ENCODE data around the gene SH3D19.

SH3D19 gene

DNA sequence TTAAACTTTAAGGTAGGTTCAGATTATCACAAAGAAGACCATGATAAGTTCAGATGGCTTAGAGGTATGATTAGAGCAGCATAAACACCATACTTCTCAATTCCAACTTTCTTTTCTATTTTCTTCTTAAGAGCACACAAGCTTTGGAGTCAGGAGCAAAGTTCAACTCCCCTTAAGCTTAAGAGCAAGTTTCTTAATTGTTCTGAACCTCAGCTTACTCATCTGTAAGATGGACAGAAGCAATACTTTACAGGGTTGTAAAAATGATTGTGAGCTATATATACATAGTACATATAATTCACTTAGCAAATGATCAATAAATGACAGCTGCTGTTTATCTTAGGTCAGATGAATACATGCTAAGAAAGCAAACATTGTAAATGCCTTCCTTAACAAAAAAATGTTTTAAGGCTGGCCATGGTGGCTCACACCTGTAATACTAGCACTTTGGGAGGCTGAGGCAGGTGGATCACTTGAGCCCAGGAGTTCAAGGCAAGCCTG lies 250.9 kb downstream of the SH3D19 start:
- Histone ChIP-seq H3K27ac (ENCODE audit: low read length) (no peak overlapping the region), H3K4me1 (ENCODE audit: low read length) (no peaks in the 10 kb centered on the region), H2AFZ (ENCODE audit: low read depth, low read length) (no peak overlapping the region), H3K4me2 (ENCODE audit: low read length) (no peak overlapping the region), H3K9ac (ENCODE audit: low read length) (no peak overlapping the region), H4K20me1 (ENCODE audit: insufficient read depth, low read length) (no peaks in the 10 kb centered on the region), H3K4me3 (ENCODE audit: low read length) (no peak overlapping the region), H3K36me3 (replicated peaks; ENCODE audit: low read depth, low read length) (no peaks in the 10 kb centered on the region), H3K27me3 (ENCODE audit: low read depth, low read length) (0 out of 2 replicates have a peak, but pooled peaks cover 10% of the 10 kb centered on the region), H3K79me2 (ENCODE audit: low read length) (no peaks in the 10 kb centered on the region), H3K9me3 (ENCODE audit: insufficient read depth, low read length) (no peaks in the 10 kb centered on the region)
- TF ChIP-seq EZH2phosphoT487 (IDR thresholded peaks at IDR 0.05; ENCODE audit: low read depth) = no peak
- TF ChIP-seq, protein P1, sequence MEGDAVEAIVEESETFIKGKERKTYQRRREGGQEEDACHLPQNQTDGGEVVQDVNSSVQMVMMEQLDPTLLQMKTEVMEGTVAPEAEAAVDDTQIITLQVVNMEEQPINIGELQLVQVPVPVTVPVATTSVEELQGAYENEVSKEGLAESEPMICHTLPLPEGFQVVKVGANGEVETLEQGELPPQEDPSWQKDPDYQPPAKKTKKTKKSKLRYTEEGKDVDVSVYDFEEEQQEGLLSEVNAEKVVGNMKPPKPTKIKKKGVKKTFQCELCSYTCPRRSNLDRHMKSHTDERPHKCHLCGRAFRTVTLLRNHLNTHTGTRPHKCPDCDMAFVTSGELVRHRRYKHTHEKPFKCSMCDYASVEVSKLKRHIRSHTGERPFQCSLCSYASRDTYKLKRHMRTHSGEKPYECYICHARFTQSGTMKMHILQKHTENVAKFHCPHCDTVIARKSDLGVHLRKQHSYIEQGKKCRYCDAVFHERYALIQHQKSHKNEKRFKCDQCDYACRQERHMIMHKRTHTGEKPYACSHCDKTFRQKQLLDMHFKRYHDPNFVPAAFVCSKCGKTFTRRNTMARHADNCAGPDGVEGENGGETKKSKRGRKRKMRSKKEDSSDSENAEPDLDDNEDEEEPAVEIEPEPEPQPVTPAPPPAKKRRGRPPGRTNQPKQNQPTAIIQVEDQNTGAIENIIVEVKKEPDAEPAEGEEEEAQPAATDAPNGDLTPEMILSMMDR (IDR thresholded peaks at IDR 0.05; ENCODE audit: low read depth, low read length) = no peak

All from OCI-LY3 (cell line).